Stimulated activated CD4-positive, alpha-beta T cell treated with anti-CD3 and anti-CD28 coated beads, Interleukin-4, amount 100 ng/mL, for 4 hours (primary cell): Measurements from ENCODE around the gene ITIH6.

Experiments
- DNase-seq, 2 experiments: peaks; one replicate each; pipeline ENCODE4 v3.0.0-alpha.2; 2020

The ITIH6 gene

GRCh38 chrX:54711735-54712134 lies 86.3 kb downstream of the ITIH6 start:
- no peak for DNase-seq

- no peak for DNase-seq
Measured at GRCh38 chrX:54710920-54711319, 87.1 kb downstream of the ITIH6 start.

GRCh38 chrX:54708404-54708803 lies 89.7 kb downstream of the ITIH6 start:
- no peak for DNase-seq
